HCEC 1CT (cell line): ENCODE results near the gene SUSD1.

ENCODE experiments used
- DNase-seq: peaks from one replicate; pipeline ENCODE4 v3.0.0-alpha.2; 2017

SUSD1 gene

DNA sequence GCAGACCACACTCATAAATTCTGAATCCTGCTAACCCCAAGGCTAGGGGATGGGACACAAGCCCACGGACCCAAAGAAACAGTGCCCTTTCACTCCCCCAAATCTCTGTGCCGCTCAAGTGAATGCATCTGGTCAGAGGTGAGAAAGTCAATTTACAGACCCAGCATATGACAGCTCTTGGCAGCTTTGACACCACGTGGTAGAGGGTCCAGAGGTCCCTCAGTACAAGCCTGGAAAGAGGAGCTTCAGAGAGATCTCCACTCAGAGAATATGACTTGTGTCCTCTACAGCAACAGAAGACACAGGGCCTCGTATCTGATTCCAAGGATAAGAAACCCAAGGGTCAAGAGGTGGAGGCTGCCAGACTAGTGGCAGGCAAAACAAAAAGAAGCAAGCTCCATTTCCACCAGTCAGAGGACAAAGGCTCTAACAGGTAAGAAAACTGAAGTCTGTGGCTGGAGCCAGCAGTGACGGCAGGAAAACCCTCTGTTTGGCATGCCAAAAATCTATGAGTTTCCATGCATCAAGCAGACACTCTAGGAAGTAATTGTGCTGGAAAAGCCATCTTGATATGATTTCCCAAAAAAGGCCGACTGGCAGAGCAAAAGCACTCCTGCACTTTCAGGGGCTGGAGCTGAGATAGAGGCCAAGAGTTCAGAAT lies 139.8 kb downstream of the SUSD1 start:
- no peak for DNase-seq

DNA sequence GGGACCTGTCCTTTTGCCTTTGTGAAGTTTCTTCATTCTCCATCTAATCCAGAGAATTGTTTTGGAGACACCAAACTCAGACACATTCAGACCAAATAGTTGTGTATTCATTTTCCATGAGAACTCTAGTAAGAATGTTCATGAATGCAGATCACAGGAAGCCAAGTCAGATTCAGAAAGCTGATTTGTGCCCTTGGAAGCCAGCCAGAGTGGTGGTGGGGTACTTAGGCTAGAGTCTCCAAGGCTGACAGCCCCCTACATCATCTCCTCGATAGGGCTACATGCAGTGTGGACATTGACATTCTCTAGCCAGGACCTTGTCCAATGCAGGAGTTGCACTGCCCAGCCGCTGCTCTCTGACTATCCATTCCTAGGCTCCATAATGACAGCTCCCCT lies 140.9 kb downstream of the SUSD1 start:
- no peak for DNase-seq

DNA sequence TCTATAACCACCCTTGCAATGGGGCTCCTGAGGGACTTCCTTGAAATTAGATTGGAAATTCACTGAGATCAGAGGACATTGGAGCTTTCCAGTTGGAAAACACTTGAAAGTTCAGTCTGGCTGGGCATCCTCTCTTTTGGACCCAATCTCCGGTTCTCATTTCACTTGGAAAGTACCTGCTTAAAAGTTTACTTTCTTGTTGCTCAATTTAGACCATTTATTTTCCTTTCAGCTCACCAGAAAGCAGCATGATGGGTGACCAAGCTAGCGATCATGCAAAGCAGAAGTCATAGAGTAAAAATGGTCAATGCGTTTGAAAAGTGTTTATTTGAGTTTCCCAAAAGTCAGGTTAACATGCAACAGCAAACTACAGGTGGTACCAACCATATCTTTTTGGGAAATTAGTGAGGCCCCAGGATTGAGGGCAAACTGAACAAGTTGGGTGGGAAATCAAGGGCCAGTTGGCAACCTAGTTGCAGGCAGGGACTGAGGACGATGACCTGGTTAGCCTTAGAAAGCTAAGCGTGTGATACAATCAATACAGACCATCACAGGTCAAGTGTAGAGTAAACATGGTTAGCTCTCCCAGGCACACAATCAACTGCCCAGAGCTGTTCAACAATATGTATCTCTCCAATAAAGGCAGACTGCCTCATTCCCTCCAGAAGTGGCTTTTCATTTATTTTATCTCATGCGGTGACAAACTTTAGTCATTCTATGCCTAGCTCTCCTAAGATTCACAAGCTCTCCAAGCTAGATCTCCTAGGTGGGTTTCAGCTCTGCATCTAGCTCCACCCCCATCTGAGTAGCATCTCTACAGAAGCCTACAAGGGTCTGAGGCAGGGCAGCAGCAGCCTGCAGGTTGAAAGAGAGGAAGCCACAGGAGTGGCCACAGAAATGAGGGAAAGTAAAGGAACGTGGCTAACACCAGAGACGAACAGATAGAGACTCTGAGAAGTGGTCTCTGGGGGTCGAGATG lies 141.6 kb downstream of the SUSD1 start:
- no peak for DNase-seq

DNA sequence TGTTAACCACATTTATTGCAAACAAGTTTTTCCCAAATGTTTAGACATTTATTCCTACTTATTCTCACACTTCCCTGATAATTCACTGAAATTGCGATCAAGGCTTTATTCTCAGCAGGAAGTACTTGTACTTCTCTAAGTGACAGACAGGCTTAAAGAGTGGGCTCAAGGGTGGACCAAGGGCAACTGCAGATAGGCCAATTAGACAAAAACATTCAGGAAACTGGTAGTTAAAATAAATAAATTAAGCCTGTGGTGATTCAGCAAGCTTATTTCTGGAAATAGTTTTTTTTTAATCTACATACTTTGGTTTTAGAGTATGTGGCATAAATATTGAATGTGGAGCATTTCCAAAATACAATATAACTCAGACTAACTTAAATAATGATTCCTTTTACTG lies 142.4 kb downstream of the SUSD1 start:
- peak; percentile 63 for DNase-seq

DNA sequence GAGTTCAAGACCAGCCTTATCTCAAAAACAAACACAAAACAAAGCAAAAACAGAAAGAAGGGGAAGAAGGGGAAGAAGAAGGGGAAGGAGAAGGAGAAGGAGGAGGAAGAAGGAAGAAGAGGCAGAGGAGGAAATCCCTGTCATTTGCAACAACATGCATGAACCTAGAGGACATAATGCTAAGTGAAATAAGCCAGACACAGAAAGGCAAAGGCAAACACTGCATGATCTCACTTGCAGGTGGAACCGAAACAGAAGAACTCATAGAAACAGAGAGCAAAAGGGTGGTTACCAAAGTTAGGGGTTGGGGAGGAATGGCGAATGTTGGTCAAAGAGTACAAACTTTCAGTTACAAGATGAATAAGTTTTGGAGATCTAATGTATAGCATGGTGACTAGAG lies 143.1 kb downstream of the SUSD1 start:
- no peak for DNase-seq

DNA sequence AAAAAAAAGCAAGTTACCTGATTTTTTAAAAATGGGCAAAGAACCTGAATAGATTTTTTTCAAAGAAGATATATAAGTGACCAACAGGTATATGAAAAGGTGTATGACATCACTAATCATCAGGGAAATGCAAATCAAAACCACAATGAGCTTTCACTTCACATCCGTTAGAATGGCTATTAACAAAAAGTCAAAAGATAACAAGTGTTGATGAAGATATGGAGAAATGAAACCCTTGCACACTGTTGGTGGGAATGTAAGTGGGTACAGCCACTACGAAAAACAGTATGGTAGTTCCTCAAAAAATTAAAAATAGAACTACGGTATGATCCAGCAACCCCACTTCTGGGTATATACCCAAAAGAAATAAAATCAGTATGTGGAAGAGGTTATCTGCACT lies 143.7 kb downstream of the SUSD1 start:
- DNase-seq = no peak

DNA sequence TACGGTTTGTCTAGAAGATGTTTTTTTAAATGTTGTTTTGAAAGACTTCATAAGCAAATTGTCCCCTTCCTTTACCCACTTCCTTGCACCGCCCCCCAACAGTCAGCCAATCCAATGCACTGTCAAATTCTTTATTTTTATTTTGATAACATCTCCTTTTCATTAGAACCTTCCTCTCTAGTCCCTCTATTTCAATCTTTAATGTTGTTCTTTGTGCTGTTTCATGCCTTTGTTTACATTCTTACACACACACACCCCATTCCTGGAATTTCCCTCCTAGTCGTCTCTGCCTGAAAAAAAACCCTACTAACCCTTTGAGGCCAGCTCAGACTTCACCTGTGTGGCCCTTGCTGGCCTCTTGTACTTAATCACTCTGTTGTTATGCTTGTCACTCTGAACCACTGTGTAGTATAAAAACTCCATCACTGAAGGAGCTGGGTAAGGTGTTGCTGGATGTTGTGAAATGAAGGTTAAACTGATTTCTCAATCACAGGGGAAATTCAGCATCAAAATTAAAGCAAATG lies 145.1 kb downstream of the SUSD1 start:
- peak; percentile 76 for DNase-seq

DNA sequence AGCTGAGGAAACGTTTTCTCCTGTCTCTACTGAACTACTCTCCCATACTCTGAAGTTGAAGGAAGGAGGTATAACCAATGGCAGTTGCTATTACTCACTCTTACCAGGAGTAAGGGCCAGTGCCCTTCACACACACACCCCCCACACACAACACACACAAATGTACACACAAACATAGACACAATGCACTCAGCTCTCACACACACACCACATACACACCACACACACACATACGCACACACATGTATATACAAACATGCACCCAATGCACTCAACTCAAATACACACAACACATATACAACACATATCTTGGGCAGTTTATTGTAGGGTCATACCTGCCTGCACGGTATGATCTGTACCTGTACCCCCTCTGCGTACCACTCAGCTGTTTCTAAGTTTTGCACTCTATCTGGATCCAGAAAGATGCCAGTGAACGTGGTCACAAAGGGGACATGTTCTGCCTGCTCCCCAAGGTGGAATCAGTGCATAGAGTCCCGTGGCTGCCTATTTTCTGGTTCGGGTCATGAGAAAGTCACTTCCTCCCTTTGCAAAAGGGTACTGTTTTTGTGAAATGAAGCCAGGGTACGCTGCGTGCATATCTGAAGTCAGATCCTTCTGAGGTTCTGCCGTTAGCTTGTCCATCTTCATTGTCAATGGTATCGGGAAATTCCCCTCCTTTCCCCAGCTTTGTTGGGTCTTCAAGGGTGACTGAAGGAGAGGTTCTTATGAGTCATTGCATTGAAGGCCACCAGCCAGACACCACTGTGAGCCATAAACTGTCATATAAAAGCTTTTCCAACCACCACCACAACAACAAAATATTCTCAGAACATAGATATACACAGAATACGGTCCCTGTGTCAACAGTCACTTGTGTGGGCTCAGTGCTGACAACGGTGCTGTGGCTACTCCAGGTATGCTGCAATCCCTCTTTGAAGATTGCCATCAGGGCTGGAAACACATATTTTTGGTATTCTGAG lies 146.6 kb downstream of the SUSD1 start:
- no peak for DNase-seq

DNA sequence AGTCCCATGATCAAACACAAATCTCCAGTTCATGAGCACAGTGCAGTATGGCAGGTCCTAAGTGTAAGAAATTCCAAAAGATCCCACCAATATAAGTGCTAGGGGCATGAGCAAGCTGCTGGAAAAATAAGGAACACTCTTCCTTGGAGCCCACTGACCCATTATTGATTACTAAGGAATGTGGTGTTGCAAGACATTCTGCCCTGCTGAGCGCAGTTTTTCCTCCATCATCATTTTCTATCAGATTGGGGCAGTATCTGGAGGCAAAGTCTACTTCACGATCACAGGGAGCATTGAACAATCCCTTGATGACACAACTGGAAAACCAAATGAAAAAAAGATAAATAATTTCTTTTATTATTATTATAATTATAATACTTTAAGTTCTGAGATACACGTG lies 149.2 kb downstream of the SUSD1 start:
- DNase-seq = no peak

DNA sequence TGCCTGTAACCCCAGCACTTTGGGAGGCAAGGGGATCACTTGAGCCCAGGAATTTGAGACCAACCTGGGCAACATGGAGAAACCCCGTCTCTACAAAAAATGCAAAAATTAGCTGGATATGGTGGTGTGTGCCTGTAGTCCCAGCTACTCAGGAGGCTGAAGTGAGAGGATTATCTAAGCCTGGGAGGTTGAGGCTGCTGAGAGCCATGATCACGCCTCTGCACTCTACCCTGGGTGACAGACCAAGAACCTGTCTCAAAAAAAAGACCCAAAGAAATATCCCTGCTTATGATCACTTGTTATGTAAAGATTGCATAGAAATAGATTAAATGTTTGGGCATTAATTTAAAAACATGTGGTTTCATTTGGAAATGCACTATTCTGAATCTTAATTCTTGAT lies 153.4 kb downstream of the SUSD1 start:
- DNase-seq = no peak

DNA sequence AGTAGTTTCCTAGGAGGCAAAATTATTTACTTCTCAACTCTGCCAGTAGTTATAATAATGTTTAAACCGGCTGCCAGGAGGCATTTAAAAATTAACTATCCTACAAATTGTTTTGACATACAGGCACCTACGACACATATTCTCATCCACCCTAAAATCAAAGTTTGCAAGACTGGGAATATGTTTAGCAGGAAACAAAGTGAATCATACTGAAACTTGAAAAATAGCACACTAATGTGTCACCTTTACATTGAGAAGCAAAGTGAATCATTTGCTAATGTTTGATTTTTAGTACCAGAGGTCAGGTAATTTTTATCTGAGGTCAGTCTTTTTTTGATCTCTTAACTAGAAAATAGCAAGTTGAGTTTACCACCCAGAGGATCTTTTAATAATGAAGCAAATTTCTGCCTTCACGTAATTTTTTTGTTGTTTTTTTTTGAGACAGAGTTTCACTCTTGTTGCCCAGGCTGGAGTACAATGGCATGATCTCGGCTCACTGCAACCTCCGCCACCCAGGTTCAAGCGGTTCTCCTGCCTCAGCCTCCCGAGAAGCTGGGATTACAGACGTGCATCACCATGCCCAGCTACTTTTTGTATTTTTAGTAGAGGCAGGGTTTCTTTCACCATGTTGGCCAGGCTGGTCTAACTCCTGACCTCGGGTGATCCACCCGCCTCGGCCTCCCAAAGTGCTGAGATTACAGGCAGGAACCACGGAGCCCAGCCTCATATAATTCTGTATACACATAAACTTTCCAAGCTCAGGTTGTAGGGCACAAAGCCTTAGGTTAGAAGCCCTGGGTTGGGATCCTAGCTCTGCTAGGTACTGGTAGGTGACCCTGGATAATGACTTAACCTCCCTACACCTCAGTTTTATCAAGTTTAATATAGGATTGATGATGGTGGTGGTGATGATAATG lies 154.2 kb downstream of the SUSD1 start:
- DNase-seq = peak; percentile 84

DNA sequence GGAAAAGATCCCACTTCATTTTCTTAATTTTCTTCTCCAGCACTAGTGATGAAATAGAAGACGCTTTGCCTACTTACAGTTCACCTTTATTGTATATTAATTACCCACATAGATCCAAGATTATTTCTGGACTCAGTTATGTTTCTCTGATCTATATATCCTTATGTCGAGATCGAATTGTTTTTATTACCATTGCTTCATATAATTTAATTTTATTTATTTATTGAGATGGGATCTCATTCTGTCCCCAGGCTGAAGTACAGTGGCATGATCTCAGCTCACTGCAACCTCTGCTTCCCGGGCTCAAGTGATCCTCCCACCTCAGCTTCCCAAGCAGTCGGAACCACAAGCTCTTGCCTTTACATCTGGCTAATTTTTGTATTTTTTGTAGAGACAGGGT lies 157.2 kb downstream of the SUSD1 start:
- DNase-seq = no peak

DNA sequence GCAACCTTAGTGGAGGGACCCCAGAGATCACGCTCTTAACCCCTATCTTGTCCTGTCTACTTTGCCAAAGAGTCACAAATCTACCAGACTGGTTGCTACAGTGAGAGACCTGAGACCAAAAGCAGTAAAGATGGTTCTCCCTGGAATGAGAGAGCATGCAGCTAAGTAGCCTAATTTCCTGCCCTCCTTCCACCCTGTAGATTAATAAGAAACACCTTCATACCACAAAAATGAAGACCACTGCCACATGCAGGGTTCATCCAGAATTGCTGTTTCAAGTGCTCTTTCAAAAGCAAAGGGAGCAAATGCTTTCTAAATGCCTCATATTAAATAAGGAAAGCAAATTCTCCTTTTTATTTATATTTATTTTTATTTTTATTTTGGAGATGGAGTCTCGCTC lies 159.4 kb downstream of the SUSD1 start:
- no peak for DNase-seq

DNA sequence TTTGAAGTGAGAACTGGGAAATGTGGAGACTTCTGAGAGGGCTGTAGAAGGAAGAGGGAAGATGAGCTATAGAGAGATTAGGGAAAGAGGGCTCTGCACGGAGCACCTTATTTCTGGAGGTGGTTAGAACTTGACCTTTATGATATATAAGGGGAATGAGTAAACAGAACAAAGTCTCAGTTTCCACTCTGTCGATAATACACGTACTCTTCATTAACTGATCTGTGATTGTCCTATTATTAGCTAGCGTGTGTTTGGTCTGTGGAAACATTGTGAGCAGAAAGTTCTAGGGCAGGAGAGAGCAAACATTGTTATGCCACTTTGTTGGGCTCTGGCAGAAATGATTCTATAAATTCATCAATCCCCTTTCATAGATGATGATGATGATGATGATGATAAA lies 159.9 kb downstream of the SUSD1 start:
- no peak for DNase-seq

DNA sequence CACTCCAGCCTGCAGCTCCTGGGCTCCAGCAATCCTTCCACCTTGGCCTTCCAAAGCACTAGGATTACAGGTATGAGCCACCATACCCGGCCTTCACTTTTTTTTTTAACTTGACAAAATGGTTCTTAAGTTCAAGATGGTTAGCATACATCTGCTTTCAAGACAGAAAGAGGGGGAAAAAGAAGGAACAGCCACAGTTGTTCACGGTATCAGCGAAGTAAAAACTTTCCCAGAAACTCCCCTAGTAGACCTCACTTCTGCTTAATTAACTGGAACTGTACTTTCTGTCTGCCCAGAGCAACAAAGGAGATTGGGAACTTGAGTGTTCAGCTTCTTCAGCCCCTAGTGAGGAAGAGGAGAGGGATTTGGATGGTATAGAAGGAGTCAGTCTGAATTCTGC lies 161.8 kb downstream of the SUSD1 start:
- DNase-seq = no peak

DNA sequence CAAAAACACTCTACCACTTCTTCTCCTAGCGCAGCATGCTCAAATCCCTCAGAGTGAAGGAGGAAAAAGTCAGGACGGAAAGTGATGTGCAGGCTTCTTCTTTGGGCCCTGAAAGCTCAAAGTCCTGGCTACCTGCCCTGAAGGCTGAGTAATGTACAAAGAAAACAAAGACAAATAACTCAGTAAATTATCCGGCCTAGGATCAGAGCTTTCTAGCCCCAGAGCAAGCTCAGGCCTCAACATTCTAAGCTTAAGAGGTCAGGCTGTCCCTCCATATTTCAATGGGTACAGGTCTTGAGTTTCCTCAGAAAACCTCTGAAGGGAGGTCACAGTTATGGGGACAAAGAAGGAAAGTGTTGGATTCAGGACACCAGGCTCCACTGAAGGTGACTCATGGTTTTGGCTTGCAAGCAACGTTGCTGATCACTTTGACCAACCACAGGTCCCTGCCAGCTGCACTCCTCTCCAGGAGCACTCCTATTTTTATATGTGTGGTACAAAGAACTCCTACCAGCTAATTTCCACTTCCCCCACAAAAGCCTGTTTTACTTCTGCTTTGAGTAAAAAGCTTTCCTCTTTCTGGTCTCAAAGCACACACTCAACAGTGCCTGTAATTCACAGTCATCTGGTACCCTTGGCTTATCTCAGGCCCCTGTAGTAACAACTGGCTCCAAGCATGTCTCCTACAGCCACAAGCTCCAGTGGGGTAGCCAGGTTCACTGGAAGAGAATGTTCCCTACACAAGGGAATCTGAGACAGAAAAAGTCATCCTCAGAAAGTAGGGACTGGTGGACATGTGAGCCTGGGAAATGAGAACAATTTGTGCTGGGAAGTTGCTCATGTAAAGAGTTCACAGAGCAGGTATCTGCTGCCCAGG lies 162.8 kb downstream of the SUSD1 start:
- peak; percentile 94 for DNase-seq

DNA sequence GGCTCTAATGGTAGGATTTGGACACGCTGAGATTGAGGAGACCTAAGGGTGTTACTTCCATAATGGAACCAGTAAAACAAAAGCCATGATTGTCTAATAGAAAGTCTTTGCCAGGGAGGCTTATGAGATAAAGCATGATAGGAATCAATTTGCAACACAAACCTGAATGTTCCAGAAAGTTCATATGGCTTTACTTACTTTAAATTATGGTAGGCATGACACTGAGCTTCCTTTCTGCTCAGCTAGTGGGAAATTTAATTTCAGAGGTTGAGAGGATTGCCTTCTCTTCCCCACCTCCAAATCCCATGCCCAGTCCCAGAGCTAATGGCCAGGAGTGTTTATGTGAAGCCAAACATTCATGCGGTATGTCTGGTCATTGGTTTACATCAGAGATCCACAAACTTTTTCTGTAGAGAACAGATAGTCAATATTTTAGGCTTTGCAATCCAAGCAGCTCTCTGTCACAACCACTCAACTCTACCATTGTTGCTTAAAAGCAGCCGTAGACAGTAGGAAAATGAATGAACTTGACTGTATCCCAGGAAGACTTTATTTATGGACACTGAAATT lies 164.0 kb downstream of the SUSD1 start:
- DNase-seq = no peak

DNA sequence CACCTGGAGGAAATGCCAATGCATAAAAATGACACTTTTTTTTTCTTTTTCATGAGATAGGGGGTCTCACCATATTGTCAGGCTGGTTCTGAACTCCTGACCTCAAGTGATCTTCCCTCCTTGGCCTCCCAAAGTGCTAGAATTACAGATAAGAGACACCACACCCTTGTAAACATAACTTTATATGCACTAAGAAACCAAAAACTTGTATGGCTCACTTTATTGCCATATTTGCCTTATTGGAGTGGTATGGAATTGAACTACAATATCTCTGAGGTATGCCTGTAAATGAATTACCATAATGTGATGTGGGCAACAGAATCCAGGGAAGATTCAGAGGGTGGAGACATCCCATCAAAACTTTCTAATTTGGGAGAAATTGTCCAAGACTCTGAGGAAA lies 164.6 kb downstream of the SUSD1 start:
- DNase-seq = no peak

DNA sequence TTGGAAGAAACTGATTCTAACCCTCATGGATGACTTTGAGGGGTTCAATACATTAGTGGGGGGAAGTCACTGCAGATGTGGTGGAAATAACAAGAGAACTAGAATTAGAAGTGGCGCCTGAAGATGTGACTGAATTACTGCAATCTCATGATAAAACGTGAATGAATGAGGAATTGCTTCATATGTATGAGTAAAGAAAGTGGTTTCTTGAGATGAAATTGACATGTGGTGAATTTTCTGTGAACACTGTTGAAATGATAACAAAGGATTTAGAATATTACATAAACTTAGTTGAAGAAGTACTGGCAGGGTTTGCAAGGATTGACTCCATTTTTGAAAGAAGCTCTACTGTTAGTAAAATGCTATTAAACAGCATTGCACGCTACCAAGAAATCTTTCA lies 165.4 kb downstream of the SUSD1 start:
- peak; percentile 79 for DNase-seq

DNA sequence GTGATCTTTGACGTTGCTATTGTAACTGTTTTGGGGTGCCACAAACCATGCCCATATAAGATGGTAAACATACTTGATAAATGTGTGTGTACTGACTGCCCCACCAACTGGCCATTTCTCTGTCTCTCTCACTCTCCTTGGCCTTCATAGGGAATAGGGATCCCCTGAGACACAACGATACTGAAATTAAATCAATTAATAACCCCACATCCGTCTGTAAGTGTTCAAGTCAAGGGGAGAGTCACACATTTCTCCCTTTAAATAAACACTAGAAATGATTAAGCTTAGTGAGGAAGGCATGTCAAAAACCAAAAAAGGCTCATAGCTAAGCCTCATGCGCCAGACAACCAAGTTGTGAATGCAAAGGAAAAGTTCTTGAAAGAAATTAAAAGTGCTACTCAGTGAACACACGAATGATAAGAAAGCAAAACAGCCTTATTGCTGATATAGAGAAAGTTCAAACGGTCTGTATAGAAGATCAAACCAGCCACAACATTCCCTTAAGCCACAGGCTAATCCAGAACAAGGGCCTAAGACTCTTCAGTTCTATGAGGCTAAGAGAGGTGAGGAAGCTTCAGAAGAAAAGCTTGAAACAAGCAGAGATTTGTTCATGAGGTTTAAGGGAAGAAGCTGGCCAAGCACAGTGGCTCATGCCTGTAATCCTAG lies 167.4 kb downstream of the SUSD1 start:
- DNase-seq = no peak
